ENCODE results near the gene HTR6. TPM values are rescaled to one million over a fixed set of nuclear protein-coding genes. Genes with fewer than 3 reads are reported as not detected.

The HTR6 gene
- total and polyA plus RNA-seq, 2 of the 4 experiments (the other 2 are of a cell fraction) = not detected

DNA sequence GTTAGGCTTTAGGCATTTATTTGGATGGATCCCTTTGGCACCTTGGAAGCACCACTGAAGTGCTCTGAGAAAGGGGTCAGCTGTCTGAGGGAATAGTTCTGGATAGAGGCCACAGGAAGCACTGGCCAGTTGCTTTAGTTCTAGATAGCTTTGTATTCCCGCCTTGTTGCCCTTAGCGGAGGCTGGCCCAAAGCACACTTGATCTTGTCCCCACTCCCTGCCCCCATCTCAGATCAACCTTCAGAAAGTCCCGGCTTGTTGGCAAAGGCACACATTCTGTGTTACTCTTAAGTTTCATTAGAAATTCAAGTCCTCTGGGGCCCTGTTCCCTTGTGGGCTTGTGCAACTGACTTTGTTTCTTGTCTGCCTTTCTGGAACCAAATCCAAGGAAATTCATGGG, 35.8 kb upstream of the HTR6 start:
- in situ Hi-C loops (cut with MboI; ENCODE audit: low sequenced_read_pairs) = no loop called here
- POLR2A ChIA-PET (ENCODE audit: unreplicated experiment) = no interaction called here
- no peak overlapping the region for H3K4me2 ChIP-seq (ENCODE audit: low read depth, low read length)

More for the DNA sequence above, 35.8 kb upstream of the HTR6 start:
- Histone ChIP-seq H4K20me1 (ENCODE audit: insufficient read depth, low read length) (no peaks in the 10 kb centered on the region; the same call in 1 of the 2 replicates), H2AK9ac (replicated peaks; ENCODE audit: low read depth, low read length, poor library complexity) (no peak overlapping the region), H2AFZ (replicated peaks; ENCODE audit: low read length, poor library complexity) (no peak overlapping the region), H3K79me1 (ENCODE audit: low read depth in 1 of 2, low read length in 2 of 2) (peaks cover 6 to 13% of the 10 kb centered on the region in 2 experiments; a peak in 2 of 4 replicates), H3K9ac (ENCODE audit: low read depth, low read length) (no peak overlapping the region), H3K18ac (ENCODE audit: low read depth, low read length) (no peak overlapping the region), H4K91ac (ENCODE audit: insufficient read depth, low read depth, low read length) (no peak overlapping the region), H3K4me1 (ENCODE audit: control insufficient read depth, insufficient read depth, low read length) (no peaks in the 10 kb centered on the region), H3K23ac (ENCODE audit: low read depth, low read length) (no peak overlapping the region), H3K56ac (ENCODE audit: extremely low read depth, insufficient read depth, low read length) (no peak overlapping the region), H4K8ac (ENCODE audit: low read depth in 2 of 2, low read length in 2 of 2) (no peak overlapping the region), H3K9me1 (ENCODE audit: insufficient read depth, low read length) (0 out of 2 replicates have a peak, but pooled peaks cover 3% of the 10 kb centered on the region), H3K36me3 (ENCODE audit: control insufficient read depth, insufficient read depth, low read length) (peaks cover 27% of the 10 kb centered on the region), H2BK20ac (ENCODE audit: low read depth, low read length) (no peak overlapping the region), H3K9me3 (ENCODE audit: control insufficient read depth, insufficient read depth, low read length) (no peaks in the 10 kb centered on the region), H3K27ac (ENCODE audit: insufficient read depth, low read length) (no peak overlapping the region), H2BK5ac (ENCODE audit: low read depth, low read length, poor library complexity, severe bottlenecking) (no peak overlapping the region), H3K4ac (ENCODE audit: low read depth, low read length) (no peak overlapping the region), H2BK120ac (ENCODE audit: low read depth, low read length) (no peak overlapping the region), H3K14ac (replicated peaks; ENCODE audit: low read depth, low read length) (no peak overlapping the region), H3K27me3 (ENCODE audit: control insufficient read depth, insufficient read depth, low read length) (no peaks in the 10 kb centered on the region), H2BK15ac (ENCODE audit: low read depth, low read length) (no peak overlapping the region), H4K5ac (ENCODE audit: low read depth, low read length) (no peak overlapping the region), H3K4me3 (ENCODE audit: insufficient read depth, low read depth, low read length) (no peak overlapping the region), H2AK5ac (ENCODE audit: low read depth, low read length) (no peak overlapping the region)
- no peak for TF ChIP-seq NFE2L2 (IDR thresholded peaks at IDR 0.05; ENCODE audit: low read depth, low read length)
- TF ChIP-seq MAZ (IDR thresholded peaks at IDR 0.05; ENCODE audit: borderline replicate concordance, low read depth, low read length) = no peak
- TF ChIP-seq, protein P1, sequence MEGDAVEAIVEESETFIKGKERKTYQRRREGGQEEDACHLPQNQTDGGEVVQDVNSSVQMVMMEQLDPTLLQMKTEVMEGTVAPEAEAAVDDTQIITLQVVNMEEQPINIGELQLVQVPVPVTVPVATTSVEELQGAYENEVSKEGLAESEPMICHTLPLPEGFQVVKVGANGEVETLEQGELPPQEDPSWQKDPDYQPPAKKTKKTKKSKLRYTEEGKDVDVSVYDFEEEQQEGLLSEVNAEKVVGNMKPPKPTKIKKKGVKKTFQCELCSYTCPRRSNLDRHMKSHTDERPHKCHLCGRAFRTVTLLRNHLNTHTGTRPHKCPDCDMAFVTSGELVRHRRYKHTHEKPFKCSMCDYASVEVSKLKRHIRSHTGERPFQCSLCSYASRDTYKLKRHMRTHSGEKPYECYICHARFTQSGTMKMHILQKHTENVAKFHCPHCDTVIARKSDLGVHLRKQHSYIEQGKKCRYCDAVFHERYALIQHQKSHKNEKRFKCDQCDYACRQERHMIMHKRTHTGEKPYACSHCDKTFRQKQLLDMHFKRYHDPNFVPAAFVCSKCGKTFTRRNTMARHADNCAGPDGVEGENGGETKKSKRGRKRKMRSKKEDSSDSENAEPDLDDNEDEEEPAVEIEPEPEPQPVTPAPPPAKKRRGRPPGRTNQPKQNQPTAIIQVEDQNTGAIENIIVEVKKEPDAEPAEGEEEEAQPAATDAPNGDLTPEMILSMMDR (conservative IDR thresholded peaks at IDR 0.05; ENCODE audit: low read depth, low read length) = no peak
- TF ChIP-seq CHD1 (IDR thresholded peaks at IDR 0.05; ENCODE audit: low read depth, low read length) = no peak
- no peak for TF ChIP-seq MXI1 (IDR thresholded peaks at IDR 0.05; ENCODE audit: borderline replicate concordance, low read depth, low read length)
- no peak for TF ChIP-seq POLR2A (IDR thresholded peaks at IDR 0.05; ENCODE audit: low read depth, low read length)
- no peak for TF ChIP-seq CEBPB (IDR thresholded peaks at IDR 0.05; ENCODE audit: low read depth, low read length)
- no peak for TF ChIP-seq MAFK (IDR thresholded peaks at IDR 0.05; ENCODE audit: low read depth, low read length)
- TF ChIP-seq, protein P2, sequence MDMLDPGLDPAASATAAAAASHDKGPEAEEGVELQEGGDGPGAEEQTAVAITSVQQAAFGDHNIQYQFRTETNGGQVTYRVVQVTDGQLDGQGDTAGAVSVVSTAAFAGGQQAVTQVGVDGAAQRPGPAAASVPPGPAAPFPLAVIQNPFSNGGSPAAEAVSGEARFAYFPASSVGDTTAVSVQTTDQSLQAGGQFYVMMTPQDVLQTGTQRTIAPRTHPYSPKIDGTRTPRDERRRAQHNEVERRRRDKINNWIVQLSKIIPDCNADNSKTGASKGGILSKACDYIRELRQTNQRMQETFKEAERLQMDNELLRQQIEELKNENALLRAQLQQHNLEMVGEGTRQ (IDR thresholded peaks at IDR 0.05; ENCODE audit: low read depth, low read length) = no peak
- TF ChIP-seq RAD21 (IDR thresholded peaks at IDR 0.05; ENCODE audit: low read length) = no peak
- TF ChIP-seq RCOR1 (IDR thresholded peaks at IDR 0.05; ENCODE audit: insufficient replicate concordance, low read length) = no peak
- no peak for TF ChIP-seq FOS (IDR thresholded peaks at IDR 0.05; ENCODE audit: low read depth, low read length)
- TF ChIP-seq, protein P3, sequence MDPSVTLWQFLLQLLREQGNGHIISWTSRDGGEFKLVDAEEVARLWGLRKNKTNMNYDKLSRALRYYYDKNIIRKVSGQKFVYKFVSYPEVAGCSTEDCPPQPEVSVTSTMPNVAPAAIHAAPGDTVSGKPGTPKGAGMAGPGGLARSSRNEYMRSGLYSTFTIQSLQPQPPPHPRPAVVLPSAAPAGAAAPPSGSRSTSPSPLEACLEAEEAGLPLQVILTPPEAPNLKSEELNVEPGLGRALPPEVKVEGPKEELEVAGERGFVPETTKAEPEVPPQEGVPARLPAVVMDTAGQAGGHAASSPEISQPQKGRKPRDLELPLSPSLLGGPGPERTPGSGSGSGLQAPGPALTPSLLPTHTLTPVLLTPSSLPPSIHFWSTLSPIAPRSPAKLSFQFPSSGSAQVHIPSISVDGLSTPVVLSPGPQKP (IDR thresholded peaks at IDR 0.05; ENCODE audit: borderline replicate concordance, low read depth, low read length) = no peak
- no peak for TF ChIP-seq SMC3 (IDR thresholded peaks at IDR 0.05; ENCODE audit: low read depth, low read length)
- no peak for TF ChIP-seq BHLHE40 (IDR thresholded peaks at IDR 0.05; ENCODE audit: low read depth, low read length)
- no peak for TF ChIP-seq RFX5 (IDR thresholded peaks at IDR 0.05; ENCODE audit: low read depth, low read length)
- CTCF ChIA-PET = no interaction called here
- intact Hi-C loops (cut with micrococcal nuclease) (no loop called here), dilution Hi-C loops (cut with HindIII; ENCODE audit: low sequenced_read_pairs, unreplicated experiment) (no loop called here)
- WGBS, 2 experiments (ENCODE audit: extremely low coverage in 2 of 2, insufficient read length in 1 of 2) = 80% methylated on average over 1 of the region's 3 CpGs; no CpG with 5 or more reads in 1 of the 2 experiments
- no TSS peak for BruUV-seq (replicated peaks)
- DNase-seq (no peak), ATAC-seq (ENCODE audit: low read depth) (no peak)
